HUES6 (cell line): Measurements from ENCODE around the gene TIMM21.

Experiments
- H3K27ac ChIP-seq: 2 replicates; pipeline ENCODE4 v1.7.0; 2013; ENCODE audit warnings: low read depth, mild to moderate bottlenecking, low read length, inconsistent platforms
- H3K27me3 ChIP-seq: 2 replicates; pipeline ENCODE4 v1.6.1; 2013; ENCODE audit warnings: low read length; ENCODE audit not compliant: control insufficient read depth, insufficient read depth
- H3K36me3 ChIP-seq: 2 replicates; pipeline ENCODE4 v1.6.1; 2013; ENCODE audit warnings: low read length; ENCODE audit not compliant: control insufficient read depth, insufficient read depth
- H3K4me1 ChIP-seq: 2 replicates; pipeline ENCODE4 v1.6.1; 2013; ENCODE audit warnings: low read length; ENCODE audit not compliant: control insufficient read depth, insufficient read depth
- H3K4me3 ChIP-seq: 2 replicates; pipeline ENCODE4 v1.5.1; 2013; ENCODE audit warnings: low read depth, low read length
- H3K9ac ChIP-seq: one replicate; pipeline ENCODE4 v1.6.1; 2013; ENCODE audit warnings: mild to moderate bottlenecking, low read length
- H3K9me3 ChIP-seq: 2 replicates; pipeline ENCODE4 v1.6.1; 2013; ENCODE audit warnings: low read depth, low read length; ENCODE audit not compliant: control insufficient read depth, insufficient read depth

The TIMM21 gene, protein sequence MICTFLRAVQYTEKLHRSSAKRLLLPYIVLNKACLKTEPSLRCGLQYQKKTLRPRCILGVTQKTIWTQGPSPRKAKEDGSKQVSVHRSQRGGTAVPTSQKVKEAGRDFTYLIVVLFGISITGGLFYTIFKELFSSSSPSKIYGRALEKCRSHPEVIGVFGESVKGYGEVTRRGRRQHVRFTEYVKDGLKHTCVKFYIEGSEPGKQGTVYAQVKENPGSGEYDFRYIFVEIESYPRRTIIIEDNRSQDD

DNA sequence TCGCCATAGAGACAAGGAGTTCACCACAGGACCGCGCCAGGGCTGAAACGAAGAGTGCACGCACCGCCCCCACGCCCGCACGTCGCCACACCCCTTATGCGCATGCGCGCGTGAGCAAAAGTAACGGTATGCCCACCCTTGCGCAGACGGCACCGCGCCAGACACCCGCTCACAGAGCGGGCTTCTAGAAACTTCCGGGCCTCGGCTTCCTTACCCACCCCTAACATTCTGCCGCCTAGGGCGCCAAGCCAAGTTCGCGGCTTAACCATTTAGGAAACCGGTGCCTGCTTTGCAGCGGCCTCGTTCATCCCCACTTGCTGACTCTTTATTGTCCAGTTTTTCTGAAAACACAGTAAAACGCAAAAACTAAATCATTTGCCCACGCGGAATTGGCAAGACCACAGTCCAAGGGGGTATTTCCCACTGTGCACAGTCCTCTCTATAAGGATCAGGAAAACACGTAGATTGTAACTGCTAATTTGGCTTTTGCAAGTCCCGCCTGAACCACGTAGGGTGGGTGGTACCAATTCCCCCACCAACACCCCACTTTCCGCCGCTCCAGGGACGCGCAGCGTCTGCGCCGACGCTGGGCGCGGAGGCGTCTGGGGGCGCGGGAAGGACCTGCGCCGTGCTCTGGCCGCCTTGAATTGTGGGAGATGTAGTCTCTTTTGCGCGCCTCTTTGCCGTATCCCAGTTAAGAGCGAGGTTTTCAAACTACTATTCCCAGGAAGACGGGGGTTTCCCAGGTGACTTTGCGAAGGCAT is at the start of gene TIMM21, which contains the start of gene FBXO15:
TIMM21 (plus strand) TSS at position 745 of the 764 bp plus-strand sequence. CDS start 286 bp downstream, outside the sequence.
FBXO15 (minus strand) TSS at position 56 of the 764 bp plus-strand sequence; CDS start at position 7, 49 bp downstream.
- peak within 1 kb of the TSS; percentile 88 for H3K9ac ChIP-seq
- no peaks in the 10 kb centered on the region for H3K9me3 ChIP-seq
- H3K27ac ChIP-seq: peak within 1 kb of the TSS; percentile 8; the same call in 1 of the 2 replicates

DNA sequence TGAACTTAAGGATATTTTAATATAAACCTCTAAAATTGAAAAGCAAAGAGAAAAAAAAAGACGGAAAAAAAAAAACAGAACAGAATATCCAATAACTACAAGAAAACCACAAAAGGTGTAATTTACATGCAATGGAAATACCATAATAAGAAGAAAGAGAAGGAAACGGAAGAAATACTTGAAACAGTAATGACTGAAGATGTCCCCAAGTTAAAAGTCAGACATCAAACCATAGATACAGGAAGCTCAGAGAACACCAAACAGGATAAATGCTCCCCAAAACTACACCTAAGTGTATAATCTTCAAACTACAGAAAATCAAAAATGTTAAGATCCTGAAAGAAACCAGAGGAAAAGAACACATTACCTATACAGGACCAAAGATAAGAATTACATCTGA is 39.9 kb upstream of the TIMM21 start:
- H3K36me3 ChIP-seq: no peaks in the 10 kb centered on the region
- H3K9ac ChIP-seq: no peak overlapping the region
- no peak overlapping the region for H3K27ac ChIP-seq
- peaks cover 15% of the 10 kb centered on the region for H3K9me3 ChIP-seq
- H3K4me1 ChIP-seq: no peaks in the 10 kb centered on the region
- no peak overlapping the region for H3K4me3 ChIP-seq
- no peaks in the 10 kb centered on the region for H3K27me3 ChIP-seq

More for the DNA sequence above, at the start of gene TIMM21, which contains the start of gene FBXO15:
- Histone ChIP-seq H3K27me3 (peaks cover 7% of the 10 kb centered on the region), H3K36me3 (peaks cover 17% of the 10 kb centered on the region), H3K4me1 (peaks cover 10% of the 10 kb centered on the region), H3K4me3 (peak within 1 kb of the TSS; percentile 90)

DNA sequence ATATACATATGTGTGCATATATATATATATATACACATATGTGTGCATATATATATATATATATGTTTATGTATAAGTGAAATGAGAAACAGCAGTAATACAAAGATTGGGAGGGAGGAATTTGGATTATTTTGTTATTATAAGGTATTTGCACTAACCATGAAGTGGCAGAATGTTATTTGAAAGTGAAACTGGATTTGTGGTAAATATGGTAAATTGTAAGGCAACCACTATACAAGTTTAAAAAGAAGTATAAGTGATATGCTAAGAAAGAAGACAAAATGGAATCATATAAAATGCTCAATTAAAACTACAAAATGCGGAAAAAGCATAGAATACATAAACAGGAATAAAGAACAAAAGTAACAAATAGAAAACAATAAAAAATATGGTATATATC is 38.2 kb upstream of the TIMM21 start:
- Histone ChIP-seq H3K4me3 (no peak overlapping the region), H3K27ac (no peak overlapping the region), H3K9ac (no peak overlapping the region), H3K4me1 (peaks cover 10% of the 10 kb centered on the region), H3K27me3 (no peaks in the 10 kb centered on the region), H3K9me3 (peaks cover 15% of the 10 kb centered on the region), H3K36me3 (no peaks in the 10 kb centered on the region)

DNA sequence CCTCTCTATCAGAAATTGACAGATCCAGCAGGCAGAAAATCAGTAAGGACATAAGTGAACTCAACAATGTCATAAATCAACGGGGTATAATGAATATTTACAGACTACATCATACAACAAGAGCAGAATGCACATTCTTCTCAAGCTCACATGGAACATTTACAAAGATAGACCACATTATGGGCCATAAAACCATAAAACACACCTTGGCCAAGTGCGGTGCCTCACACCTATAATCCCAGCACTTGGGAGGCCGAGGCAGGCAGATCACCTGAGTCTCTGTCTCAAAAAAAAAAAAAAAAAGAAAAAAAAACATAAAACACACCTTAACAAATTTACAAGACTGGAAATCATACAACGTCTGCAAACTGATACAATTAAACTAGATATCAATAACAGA is 37.3 kb upstream of the TIMM21 start:
- Histone ChIP-seq H3K4me3 (no peak overlapping the region), H3K36me3 (no peaks in the 10 kb centered on the region), H3K27me3 (no peaks in the 10 kb centered on the region), H3K27ac (no peak overlapping the region), H3K9me3 (peaks cover 15% of the 10 kb centered on the region), H3K9ac (no peak overlapping the region), H3K4me1 (peaks cover 13% of the 10 kb centered on the region)

DNA sequence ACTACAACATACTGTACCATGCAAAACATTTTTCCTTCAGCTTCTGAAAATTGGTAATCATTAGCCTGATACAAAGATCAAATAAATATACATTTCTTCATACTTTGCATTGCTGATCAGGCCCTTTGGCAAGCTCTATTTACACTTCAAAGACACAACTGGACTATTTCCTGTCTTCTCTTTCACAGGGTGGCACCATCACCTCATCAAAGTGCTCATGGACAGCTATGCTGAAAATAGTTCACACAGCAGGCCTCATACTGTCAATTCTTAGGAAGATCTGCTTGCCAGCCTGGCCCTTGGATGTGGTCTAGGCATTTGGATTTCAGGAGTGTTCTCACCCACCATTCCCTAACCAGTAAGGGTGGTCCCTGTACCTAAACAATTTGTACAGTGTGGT is 34.6 kb upstream of the TIMM21 start:
- Histone ChIP-seq H3K27me3 (no peaks in the 10 kb centered on the region), H3K36me3 (no peaks in the 10 kb centered on the region), H3K9me3 (peaks cover 15% of the 10 kb centered on the region), H3K9ac (no peak overlapping the region), H3K4me1 (peaks cover 17% of the 10 kb centered on the region), H3K27ac (no peak overlapping the region), H3K4me3 (no peak overlapping the region)

DNA sequence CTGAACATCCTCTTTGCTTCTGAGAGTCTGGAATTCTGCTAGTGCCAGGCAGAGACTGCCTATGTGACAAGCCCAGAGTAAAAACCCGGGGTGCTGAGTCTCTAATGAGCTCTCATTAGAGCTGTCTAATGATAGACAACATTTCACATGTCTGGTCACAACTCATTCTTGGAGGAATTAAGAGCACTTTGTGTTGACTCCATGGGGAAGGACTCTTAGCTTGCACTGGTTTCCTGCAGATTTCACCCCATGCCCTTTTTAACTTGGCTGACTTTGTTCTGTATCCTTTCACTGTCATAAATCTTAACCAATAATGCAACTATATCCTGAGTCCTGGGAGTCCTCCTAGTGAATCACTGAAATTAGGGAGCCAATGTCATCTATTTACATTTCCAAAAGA is 34.2 kb upstream of the TIMM21 start:
- Histone ChIP-seq H3K9ac (no peak overlapping the region), H3K4me1 (peaks cover 17% of the 10 kb centered on the region), H3K9me3 (peaks cover 15% of the 10 kb centered on the region), H3K4me3 (no peak overlapping the region), H3K27ac (no peak overlapping the region), H3K36me3 (no peaks in the 10 kb centered on the region), H3K27me3 (no peaks in the 10 kb centered on the region)

DNA sequence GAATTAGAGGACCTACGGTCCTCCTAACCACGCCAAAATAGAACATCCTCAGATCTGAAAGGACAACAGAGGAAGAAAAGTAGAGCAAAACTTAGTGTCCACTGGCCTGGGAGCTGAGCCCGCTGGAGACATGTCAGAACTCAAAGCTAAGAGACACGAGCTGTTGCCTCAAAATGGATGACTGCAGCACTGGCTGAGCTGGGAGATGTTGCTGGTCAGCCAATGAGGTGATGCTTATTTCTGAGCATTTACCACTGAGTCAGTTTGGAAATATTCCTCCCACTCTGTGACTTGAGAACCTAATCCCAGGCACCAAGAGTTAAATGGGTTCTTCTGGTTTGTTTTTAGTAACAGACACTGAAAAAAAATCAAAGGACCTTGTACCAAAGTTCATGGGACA is 33.3 kb upstream of the TIMM21 start:
- Histone ChIP-seq H3K36me3 (no peaks in the 10 kb centered on the region), H3K9me3 (peaks cover 15% of the 10 kb centered on the region), H3K4me3 (no peak overlapping the region), H3K4me1 (peaks cover 17% of the 10 kb centered on the region), H3K27ac (no peak overlapping the region), H3K9ac (no peak overlapping the region), H3K27me3 (no peaks in the 10 kb centered on the region)

DNA sequence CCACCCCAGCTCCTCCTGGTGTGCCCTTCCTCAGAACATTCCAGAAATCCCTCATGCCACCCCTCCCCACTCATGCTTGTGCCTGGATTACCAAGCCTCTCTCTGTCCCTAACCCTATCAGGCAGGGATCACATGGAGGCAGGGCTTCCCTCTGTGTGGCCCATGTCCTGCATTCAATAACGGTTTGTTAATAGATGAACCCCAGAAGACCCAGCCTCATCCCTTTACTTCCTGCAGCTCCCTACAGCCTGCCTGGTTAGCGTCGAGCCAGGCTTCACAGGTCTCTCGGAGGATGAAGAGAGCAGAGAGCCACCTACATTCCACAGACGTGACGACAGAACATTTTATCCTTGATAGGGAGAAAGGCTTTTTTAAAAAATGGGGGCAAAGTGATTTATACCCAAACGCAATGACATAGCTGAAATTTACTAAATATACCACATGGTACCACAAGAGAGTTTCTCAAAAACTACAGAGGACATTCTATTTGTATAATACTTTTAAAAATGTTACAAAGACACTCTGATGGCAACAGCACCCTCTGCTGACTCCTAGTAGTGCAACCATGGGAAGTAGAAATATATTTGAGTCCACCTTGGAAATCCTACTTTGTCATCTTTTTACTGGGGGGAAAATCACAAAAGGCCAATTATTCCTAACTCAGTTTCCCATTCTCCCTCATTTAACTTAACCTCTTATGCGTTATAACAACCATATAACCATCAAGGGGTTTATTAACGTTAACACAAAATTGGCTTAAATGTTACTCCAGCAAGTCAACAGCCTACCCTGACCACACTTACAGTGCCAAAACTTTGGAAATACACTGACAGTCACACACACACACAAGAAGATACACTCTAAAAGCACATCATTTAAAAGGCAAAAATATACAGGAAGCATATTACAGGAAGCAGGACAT is 31.4 kb upstream of the TIMM21 start:
- H3K27ac ChIP-seq: no peak overlapping the region
- H3K9me3 ChIP-seq: peaks cover 15% of the 10 kb centered on the region
- H3K4me1 ChIP-seq: peaks cover 17% of the 10 kb centered on the region
- H3K9ac ChIP-seq: no peak overlapping the region
- H3K4me3 ChIP-seq: no peak overlapping the region
- H3K36me3 ChIP-seq: no peaks in the 10 kb centered on the region
- H3K27me3 ChIP-seq: no peaks in the 10 kb centered on the region

DNA sequence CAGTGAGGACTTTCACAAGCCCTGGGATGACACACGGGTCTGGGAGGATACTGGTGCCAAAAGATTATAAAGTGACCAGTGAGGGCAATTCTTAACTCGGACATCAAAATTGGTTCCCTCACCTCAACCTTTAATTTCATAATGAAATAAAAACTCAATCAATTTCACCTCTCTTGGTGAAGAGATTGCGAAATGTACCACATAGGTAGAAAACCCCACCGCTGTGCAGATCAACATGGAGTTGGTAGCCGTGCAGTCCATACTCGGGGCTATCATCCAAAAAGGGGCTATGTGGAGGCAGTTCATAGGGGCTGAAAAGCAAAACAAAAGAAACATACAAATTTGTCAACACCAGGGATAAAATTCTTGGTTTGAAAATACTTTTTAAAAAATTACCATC is 25.1 kb upstream of the TIMM21 start:
- Histone ChIP-seq H3K4me3 (no peak overlapping the region), H3K27me3 (0 out of 2 replicates have a peak, but pooled peaks cover 3% of the 10 kb centered on the region), H3K9ac (no peak overlapping the region), H3K36me3 (no peaks in the 10 kb centered on the region), H3K9me3 (no peaks in the 10 kb centered on the region), H3K4me1 (peaks cover 3% of the 10 kb centered on the region; the same call in 1 of the 2 replicates), H3K27ac (no peak overlapping the region)

DNA sequence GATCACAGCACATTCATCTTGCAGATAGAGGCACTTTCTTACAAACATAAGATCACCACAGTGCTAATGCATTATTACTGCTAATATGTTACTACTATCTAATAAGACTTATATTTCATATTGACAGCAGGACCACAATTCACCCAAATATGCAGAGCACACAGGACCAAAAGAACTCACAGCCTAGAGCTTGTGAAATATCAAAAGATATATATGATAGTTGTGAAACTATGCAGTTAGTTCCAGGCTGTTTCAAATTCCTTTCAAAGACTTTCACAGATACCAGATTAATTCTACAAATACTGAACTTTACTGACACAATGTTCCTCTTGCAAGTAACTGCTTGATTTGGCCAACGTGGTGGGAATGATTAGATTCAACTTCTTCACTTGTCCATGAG is 23.7 kb upstream of the TIMM21 start:
- no peaks in the 10 kb centered on the region for H3K36me3 ChIP-seq
- H3K27ac ChIP-seq: no peak overlapping the region
- no peaks in the 10 kb centered on the region for H3K9me3 ChIP-seq
- no peak overlapping the region for H3K9ac ChIP-seq
- H3K4me3 ChIP-seq: no peak overlapping the region
- 0 out of 2 replicates have a peak, but pooled peaks cover 3% of the 10 kb centered on the region for H3K27me3 ChIP-seq
- H3K4me1 ChIP-seq: peaks cover 3% of the 10 kb centered on the region; the same call in 1 of the 2 replicates
